Superior temporal gyrus (tissue), 1 donor: ENCODE results near the gene PLEKHJ1.

ENCODE experiments used
- DNase-seq: peaks from one replicate; pipeline ENCODE4 v3.0.0-alpha.2; 2016; ENCODE audit errors: extremely low spot score

PLEKHJ1 gene

GRCh38 chr19:2249010-2249866, 13.1 kb upstream of the PLEKHJ1 start, which contains the start of gene AMH:
Gene AMH, plus strand, starts transcription at chr19:2249323. Its CDS starts 10 bp downstream, at chr19:2249333.
- no peak for DNase-seq

- no peak for DNase-seq
Measured at GRCh38 chr19:2248136-2249009, 12.2 kb upstream of the PLEKHJ1 start.

GRCh38 chr19:2247433-2248101, 11.4 kb upstream of the PLEKHJ1 start:
- DNase-seq = no peak

- DNase-seq = peak; percentile 40
Measured at GRCh38 chr19:2246801-2247361, 10.8 kb upstream of the PLEKHJ1 start.

GRCh38 chr19:2246014-2246620, 10.0 kb upstream of the PLEKHJ1 start:
- DNase-seq = no peak

- no peak for DNase-seq
Measured at GRCh38 chr19:2245273-2245672, 9.1 kb upstream of the PLEKHJ1 start.

- DNase-seq = no peak
Measured at GRCh38 chr19:2244486-2244885, 8.4 kb upstream of the PLEKHJ1 start.

- DNase-seq = no peak
Measured at GRCh38 chr19:2244125-2244411, 7.9 kb upstream of the PLEKHJ1 start.

GRCh38 chr19:2243274-2244124, 7.4 kb upstream of the PLEKHJ1 start:
- DNase-seq = no peak

GRCh38 chr19:2242816-2243215, 6.7 kb upstream of the PLEKHJ1 start:
- no peak for DNase-seq

- DNase-seq = no peak
Measured at GRCh38 chr19:2242092-2242537, 6.0 kb upstream of the PLEKHJ1 start.

- DNase-seq = no peak
Measured at GRCh38 chr19:2240881-2241760, 5.0 kb upstream of the PLEKHJ1 start.

- DNase-seq = no peak
Measured at GRCh38 chr19:2239771-2240770, 3.9 kb upstream of the PLEKHJ1 start.

- no peak for DNase-seq
Measured at GRCh38 chr19:2239173-2239572, 3.0 kb upstream of the PLEKHJ1 start.

GRCh38 chr19:2237869-2238153, 1.7 kb upstream of the PLEKHJ1 start:
- no peak for DNase-seq

- no peak for DNase-seq
Measured at GRCh38 chr19:2237051-2237868, 1.1 kb upstream of the PLEKHJ1 start.

- DNase-seq = no peak
Measured at GRCh38 chr19:2236064-2236313, 140 bp downstream of the PLEKHJ1 start.
